GM19239 (cell line): ENCODE measurements around the gene AFF3.
"Not testable (repeated sequence)": the region's sequence is repeated elsewhere in the genome, so short reads cannot be mapped to it uniquely, and the experiment has no call there.

Experiments used
- DNase-seq: peaks from one replicate; pipeline ENCODE4 v3.0.0; 2011; ENCODE audit warnings: low spot score; ENCODE audit not compliant: insufficient read length
- FAIRE-seq: peaks from 2 replicates; lab custom pipeline; 2011; peaks lifted over from hg19 to GRCh38; lab: Jason Lieb, UNC

The AFF3 gene

DNA sequence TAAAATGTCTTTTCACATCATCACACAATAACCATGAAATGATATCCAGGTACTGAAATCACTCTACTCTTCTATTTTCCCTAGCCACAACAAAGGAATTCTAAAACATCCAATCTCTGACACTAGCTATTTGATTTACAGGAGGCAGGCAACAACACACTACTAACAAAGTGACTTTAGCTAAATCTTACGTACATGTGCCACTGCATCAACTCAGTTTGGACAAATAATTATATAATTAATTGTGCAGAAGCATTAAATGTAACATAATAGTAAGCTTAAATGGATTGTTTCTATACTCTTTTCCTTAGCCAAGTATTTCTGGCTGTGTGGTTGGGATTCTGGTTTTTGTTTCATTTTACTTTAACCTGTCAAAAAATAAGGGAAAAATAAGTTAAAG, 192.4 kb downstream of the AFF3 start:
- FAIRE-seq: no peak
- DNase-seq: no peak

DNA sequence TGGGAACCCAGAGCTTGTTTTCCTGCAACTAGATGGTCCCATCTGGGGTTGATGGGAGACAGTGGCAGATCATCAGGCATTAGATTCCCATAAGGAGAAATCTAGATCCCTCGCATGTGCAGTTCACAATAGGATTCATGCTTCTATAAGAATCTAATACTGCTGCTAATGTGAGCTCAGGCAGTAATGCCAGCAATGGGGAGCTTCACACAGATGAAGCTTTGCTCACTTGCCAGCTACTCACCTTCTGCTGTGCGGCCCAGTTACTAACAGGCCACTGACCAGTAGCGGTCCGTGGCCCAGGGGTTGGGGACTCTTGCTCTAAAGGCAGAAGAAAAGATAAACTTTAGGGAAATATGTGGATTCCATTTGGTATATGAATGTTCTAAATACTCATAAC, 192.9 kb downstream of the AFF3 start:
- FAIRE-seq: no peak
- DNase-seq: no peak

DNA sequence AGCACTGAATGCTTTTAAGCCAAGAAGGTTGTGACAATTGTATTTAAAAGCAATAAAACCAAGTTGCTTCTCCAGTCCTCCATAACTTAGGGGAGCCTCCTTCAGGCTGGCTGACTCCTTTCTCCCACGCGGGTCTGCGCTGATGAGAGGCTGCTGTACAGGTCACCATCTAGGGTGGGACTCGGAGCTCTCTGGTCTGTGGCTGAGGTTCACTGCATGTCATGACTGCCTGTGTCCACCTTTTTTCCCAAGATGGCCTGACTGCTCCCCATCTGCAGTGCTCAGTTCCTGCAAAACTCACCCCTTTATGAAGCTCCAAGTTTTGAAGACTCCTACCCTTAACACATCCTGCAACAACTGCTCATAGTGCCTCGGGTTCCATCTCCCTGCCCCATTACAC, 194.4 kb downstream of the AFF3 start:
- FAIRE-seq (no peak), DNase-seq (no peak)

DNA sequence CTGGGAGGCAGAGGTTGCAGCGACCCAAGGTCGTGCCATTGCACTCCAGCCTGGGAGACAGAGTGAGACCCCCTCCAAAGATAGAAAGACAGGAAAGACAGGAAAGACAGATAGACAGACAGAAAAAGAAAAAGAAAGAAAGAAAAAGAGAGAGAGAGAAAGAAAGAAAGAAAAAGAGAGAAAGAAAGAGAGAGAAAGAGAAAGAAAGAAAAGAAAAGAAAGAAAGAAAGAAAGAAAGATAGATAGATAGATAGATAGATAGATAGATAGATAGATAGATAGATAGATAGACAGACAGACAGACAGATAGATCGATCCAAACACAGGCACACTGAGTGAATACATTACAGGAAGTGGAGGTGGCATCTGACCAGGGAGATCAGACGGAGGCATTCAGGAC, 195.0 kb downstream of the AFF3 start:
- DNase-seq, FAIRE-seq: not testable (repeated sequence)

DNA sequence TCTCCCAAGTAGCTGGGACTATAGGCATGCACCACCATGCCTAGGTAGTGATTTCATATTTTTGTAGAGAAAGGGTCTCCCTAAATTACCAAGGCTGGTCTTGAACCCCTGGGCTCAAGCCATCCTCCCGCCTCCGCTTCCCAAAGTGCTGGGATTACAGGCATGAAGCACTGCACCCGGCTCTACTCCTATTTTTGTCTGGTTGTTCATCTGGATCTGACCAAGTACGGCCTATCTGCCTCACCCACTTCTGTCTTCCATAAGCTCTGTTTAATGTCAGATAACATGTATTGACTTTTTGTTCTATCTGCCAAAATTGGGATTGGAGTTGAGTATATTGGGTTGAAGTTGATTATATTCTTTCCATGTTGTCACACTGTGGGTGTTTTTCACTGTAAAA, 198.4 kb downstream of the AFF3 start:
- FAIRE-seq: no peak
- DNase-seq: no peak

DNA sequence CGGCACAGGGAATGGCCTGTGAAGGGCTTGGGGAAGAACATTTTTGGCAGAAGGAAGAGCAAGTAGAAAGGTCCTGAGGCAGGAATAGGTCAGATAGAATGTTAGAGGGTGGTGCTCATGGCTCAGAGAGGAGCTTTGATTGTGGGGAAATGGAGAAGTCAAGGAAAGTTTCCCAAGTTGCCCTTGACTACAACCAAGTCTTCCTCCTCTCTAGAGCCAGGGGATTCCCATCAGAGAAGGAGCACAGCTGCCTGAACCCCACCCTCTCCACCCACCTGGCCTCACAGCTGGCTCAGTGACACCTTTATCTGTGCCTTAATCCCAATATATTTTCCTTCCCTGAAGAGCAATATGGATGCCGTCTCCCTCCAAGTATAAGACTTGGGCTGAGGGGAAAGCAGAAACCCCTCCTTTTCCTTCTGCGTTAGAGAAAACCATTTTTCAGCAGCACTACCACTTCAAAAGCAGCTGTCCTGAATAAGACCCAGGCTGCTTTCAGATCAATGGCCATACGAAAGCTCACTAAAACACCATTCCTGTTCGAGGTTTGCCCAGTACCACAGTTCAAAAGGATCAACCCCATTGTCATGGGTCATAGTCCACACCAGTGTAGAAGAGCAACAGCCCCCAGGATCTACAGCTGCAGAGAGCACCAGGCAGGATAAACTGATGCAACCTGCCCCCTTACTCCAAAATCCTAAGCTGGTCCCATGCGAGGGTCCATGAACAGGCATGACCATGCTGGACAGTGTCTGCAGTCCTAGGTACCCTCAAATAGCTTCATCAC, 199.6 kb downstream of the AFF3 start:
- FAIRE-seq (no peak), DNase-seq (no peak)

DNA sequence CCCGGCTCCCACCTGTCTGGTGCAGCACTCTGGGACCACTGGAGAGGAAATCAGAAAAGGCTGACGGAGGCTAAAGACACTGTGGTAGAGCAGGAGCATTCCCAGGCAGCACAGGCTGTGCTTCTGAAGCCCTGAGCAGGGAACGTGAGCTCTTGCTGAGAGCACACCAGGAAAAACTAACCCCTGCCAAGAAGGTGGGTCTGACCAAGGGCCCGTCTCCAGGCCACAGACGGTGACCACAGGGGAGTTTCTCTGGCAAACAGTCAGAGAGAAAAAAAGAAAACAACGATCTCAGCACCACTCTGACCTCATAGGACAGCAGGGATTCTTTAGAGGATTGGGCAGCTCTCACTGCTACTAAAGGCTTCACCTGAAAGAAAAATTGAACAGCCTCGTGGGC, 201.4 kb downstream of the AFF3 start:
- FAIRE-seq: no peak
- DNase-seq: no peak

DNA sequence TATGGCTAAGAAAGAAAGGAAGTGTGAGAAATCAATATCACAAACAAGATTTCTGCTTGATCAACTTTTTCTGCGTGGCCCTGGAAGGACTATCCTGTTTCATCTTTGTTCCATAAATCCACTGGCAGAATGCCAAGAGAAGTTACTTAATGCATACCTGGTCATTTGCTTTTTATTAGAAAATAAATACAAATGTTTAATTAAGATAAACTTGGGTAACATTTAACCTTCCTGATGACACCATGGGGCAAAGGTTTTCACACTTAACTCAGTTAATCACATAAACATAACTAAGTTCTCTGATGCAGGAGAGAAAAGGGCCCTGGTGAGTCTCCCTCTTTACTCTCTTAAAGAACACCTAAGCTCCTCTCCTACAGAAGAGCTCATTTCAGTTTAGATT, 203.3 kb downstream of the AFF3 start:
- DNase-seq: no peak
- FAIRE-seq: no peak

DNA sequence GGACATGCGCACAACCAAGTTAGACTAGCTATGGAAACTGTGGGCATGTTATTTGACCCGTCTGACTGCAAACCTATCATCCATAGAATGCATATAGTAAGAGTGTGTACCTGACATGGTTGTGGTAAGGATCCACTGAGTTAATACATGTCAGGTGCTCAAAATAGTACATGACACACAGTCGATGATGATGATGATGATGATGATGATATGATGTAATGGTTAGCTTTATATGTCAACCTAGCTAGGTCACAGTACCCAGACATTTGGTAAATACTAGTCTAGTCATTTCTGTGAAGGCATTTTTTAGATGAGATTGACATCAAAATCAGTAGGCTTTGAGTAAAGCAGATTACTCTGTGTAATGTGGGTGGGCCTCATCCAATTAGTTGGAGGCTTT, 204.1 kb downstream of the AFF3 start:
- no peak for FAIRE-seq
- no peak for DNase-seq

DNA sequence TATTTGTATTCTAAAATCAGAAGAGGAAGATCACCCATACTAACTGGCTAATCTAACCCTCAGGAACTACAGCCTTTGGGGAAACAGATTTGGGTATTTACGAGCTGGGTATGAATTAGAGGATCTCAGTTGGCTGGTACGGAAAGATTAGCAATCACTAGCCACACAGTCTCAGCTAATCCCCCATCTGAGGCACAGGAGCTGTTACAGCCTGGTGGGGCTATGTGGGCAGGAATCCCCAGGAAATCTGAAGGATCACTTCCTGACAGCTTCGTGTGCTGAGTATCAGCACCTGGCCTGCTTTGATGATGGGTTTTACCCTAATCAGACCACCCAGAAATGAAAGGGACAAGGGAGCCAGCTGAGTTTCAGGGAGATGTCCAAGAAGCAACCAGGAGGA, 206.3 kb downstream of the AFF3 start:
- DNase-seq (no peak), FAIRE-seq (no peak)

DNA sequence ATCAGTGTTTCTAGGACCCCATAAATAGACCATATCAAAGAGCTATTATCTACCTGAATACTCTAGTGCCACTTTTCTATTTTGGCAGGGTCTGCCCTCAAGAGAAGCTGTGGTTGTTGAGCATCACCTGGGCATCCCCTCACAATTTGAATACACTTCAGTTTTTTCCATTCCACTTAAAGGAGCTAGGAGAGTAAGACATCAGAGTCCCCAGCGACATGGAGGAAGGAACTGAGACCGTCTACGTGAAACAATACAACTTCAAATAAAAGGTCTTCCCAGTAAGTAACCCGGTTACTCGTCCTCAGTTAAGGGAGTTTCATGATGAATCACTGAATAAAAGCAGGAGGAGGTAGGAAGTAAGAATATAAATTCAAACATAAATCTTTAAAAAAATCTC, 206.7 kb downstream of the AFF3 start:
- no peak for FAIRE-seq

DNA sequence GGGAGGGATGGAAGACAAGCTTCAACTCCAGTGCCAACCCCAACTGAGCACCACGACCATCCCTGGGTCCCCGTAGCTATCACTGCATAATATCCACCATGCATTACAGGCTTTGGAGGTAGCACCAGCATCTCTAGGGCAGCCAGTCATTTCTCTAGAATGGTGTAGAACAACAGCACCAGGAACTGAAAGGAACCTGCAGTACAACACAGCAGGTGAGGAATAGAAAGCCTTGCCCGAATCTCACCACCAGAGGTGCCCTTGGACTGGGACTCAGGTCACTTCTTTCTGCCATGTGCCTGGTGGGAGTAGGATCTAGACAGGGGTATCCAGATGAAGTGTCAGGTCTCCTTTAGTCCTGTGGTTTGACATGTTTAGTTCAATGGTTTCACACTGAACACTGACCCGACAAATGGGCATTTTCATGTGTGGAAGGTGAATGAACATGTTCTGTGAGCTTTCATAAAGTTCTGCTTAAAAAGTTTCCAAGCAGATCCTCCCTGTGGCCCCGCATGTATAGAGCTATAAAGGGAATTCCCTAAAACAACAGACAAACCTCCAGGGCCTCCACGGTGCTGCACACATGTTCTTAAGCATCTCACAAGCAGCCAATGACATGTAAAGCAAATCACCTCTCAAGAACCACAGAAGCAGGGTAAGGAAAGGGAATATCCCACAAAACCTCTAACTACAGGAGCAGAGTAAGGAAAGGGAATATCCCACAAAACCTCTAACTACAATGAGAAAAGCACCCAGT, 208.3 kb downstream of the AFF3 start:
- DNase-seq (no peak), FAIRE-seq (no peak)

More for the DNA sequence above, 206.7 kb downstream of the AFF3 start:
- no peak for DNase-seq

DNA sequence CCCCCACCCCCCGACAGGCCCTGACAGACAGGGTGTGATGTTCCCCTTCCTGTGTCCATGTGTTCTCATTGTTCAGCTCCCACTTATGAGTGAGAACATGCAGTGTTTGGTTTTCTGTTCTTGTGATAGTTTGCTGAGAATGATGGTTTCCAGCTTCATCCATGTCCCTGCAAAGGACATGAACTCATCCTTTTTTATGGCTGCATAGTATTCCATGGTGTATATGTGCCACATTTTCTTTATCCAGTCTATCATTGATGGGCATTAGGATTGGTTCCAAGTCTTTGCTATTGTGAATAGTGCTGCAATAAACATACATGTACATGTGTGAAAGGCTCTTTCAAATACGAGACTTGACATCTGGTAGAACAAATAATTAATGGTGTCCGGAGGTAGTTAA, 208.9 kb downstream of the AFF3 start:
- FAIRE-seq, DNase-seq: not testable (repeated sequence)

DNA sequence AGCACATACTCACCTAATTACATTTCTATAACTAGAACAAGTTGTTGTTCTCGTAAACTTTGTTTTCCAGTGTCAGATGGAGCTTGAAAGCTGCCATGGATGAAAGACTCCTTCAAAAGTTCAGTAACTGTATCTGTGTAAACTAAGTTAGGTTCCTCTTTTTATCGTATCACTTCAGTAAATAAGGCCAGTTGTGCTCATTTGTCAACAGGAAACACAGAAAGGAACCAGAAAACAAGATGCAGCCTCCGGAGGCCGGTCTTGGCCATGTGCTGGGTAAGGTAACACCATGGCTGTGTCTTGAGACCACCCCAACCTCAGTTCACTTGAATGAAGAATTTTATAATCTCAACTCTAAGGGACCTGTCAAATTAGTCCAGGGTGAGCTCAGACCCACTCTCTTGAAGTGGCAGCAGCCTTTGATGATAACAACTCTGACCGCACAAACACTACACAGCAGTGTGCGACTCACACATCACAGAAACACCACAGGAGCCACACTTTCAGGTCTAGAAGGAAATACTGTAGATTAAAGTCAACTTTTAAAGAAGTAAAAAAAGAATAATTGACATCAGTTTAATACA, 213.8 kb downstream of the AFF3 start:
- DNase-seq: no peak
- no peak for FAIRE-seq

DNA sequence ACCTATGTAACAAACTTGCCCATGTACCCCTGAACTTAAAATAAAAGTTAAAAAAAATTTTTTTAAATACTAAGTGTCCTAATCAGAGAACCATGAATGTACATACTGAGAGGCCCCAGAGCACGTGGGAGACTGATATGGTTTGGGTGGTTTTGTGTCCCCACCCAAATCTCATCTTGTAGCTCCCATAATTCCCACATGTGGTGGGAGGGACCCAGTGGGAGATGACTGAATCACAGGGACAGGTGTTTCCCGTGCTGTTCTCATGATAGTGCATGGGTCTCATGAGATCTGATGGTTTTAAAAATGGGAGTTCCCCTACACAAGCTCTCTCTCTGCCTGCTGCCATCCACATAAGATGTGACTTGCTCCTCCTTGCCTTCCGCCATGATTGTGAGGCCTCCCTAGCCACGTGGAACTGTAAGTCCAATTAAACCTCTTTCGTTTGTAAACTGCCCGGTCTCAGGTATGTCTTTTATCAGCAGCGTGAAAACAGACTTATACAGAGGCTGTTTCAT, 214.6 kb downstream of the AFF3 start:
- FAIRE-seq, DNase-seq: not testable (repeated sequence)

DNA sequence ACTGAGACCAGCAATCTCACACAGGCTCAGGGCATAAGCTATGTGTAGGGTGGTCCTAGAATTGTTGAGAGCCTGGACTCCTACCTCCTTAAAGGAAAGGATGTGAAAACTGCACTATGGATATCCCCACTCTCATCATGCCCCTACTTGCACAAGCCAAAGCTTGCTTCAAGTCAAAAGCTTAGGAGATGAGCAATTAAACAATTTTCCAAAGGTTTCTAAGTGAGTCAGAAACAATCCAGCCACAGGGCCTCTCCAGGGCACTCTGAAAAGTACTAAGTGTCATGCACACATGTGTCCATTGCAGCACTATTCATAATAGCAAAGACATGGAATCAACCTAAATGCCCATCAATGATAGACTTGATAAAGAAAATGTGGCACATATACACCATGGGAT, 215.4 kb downstream of the AFF3 start:
- DNase-seq: no peak
- no peak for FAIRE-seq

DNA sequence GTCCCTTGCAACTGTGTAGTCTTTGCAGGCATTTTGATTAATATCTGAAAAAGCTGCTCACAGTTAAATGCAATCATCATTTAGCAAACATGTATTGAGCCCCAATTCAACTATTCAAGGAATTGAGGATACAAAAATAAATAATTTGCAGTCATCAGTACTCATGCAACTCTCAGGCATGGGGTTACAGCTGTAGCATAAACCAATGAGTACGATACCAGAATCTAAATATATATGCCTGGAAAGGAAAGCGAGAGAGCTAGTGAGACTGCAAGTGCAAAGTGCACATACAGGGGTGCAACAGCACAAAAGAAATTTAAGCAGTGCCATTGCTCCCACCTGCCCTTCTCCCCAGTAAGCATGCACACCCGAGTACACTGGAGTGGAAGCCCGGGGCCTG, 216.4 kb downstream of the AFF3 start:
- DNase-seq (no peak), FAIRE-seq (no peak)

DNA sequence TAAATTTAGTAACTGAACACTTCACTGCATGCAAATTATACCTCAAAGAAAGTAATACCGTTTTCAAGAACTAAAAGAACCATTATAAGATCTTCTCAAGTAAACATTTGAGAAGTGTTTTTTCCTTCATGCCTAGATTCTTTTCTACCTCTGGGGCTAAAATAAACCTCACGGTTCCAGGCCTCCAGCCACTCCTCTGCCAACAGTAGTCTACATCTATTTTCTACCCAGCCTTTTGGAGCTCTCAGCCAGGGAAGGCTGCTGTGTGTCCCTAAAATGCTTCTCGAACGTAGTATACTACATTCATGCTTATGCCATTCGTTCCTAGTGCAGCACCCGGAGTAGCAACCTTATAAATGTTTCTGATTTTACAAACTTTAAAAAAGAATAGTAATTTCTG, 219.7 kb downstream of the AFF3 start:
- DNase-seq (no peak), FAIRE-seq (no peak)

DNA sequence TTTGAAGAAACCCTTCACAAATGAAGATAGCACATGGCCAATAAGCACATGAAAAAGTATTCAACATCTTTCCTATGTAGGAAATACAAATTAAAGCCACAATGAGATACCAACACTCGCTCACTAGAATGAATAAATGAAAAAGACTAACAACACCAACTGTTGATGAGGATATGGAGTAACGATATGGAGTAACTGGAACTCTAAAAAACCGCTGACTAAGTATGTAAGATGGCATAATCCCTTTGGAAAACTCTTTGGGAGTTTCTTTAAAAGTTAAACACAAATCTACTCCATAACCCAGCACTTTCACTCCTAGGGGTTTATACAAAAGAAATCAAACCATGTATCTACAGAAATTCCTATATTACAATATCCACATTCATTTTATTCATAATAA, 220.5 kb downstream of the AFF3 start:
- DNase-seq: no peak
- FAIRE-seq: no peak

DNA sequence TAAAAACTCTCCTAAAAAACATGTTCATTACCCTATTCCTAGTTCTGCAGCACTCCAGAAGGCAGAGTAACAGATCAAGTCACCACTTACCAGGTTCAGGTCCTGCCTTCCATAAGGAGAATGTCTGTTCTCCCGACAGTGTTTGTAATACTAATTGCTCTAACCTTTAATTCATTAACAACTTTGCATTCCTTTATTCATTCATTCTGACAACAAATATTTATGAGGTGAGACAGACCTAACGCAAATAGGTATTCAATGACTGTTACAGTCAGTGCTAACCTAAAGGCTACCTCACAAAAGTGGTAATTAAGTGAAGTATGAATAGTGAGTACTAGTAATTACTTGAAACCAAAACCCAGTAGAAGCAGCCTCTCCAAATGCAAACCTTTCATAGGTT, 224.0 kb downstream of the AFF3 start:
- FAIRE-seq: no peak
- DNase-seq: no peak

DNA sequence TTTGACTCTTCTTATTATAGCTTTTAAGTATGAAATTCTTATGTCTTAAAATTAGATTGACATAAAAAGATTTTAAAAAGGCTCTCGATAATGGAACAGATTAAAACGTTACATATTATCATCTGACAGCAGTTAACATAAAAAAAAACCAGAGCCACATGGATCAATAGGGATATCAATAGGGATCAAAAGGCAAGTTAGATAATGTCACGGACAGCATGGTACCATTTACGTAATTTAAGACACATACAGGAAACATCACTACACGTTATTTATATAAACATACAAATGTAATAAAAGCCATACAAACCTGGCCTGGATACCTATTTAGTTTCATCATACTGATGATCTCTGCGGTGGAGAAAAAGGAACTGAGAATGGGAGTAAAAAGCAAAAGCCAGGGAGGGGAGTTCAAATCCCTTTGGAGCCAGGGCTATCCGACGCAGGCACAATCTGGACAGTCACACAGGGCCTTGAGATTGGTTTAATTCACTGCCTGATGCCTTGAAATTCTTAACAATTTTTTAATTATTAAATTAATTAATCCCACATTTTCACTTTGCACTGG, 227.2 kb downstream of the AFF3 start:
- FAIRE-seq (no peak), DNase-seq (no peak)
